GM20431 (cell line): ENCODE data around the gene HLA-DRB5.
"Not testable (repeated sequence)": the region's sequence is repeated elsewhere in the genome, so short reads cannot be mapped to it uniquely, and the experiment has no call there.

ENCODE experiments used
- in situ Hi-C: fragments of 300-500 bp; cut with MseI, MboI; formaldehyde crosslinking; loops from one replicate; pipeline ENCODE4 v1.15.0; 2020; ENCODE audit warnings: low sequenced_read_pairs; ENCODE audit not compliant: unreplicated experiment

Gene HLA-DRB5

GRCh38 chr6:32529697-32530430 is at the start of gene HLA-DRB5:
Gene HLA-DRB5 (minus strand): TSS chr6:32530287. CDS start chr6:32530224, 63 bp downstream.
- in situ Hi-C loops: loop anchor here (10.0 kb wide), 1 partner anchor 55 kb away; the partner anchor contains the start of gene HLA-DRB1

- in situ Hi-C loops: no loop called here
Observed at GRCh38 chr6:32578962-32579361, 48.9 kb upstream of the HLA-DRB5 start.

- in situ Hi-C loops: not testable (repeated sequence)
Observed at GRCh38 chr6:32577493-32577892, 47.4 kb upstream of the HLA-DRB5 start.

GRCh38 chr6:32576250-32576649 is 46.2 kb upstream of the HLA-DRB5 start:
- in situ Hi-C loops: no loop called here

GRCh38 chr6:32570363-32570905 is 40.3 kb upstream of the HLA-DRB5 start:
- in situ Hi-C loops: no loop called here

- in situ Hi-C loops: no loop called here
Observed at GRCh38 chr6:32568561-32568960, 38.5 kb upstream of the HLA-DRB5 start.

- in situ Hi-C loops: no loop called here
Observed at GRCh38 chr6:32566957-32567356, 36.9 kb upstream of the HLA-DRB5 start.

- in situ Hi-C loops: no loop called here
Observed at GRCh38 chr6:32565511-32565910, 35.4 kb upstream of the HLA-DRB5 start.

GRCh38 chr6:32562940-32563339 is 32.9 kb upstream of the HLA-DRB5 start:
- in situ Hi-C loops: no loop called here

GRCh38 chr6:32559747-32560146 is 29.7 kb upstream of the HLA-DRB5 start:
- in situ Hi-C loops: no loop called here

GRCh38 chr6:32558426-32559057 is 28.5 kb upstream of the HLA-DRB5 start:
- in situ Hi-C loops: no loop called here

- in situ Hi-C loops: no loop called here
Observed at GRCh38 chr6:32554116-32554965, 24.3 kb upstream of the HLA-DRB5 start.

GRCh38 chr6:32553037-32553742 is 23.1 kb upstream of the HLA-DRB5 start:
- in situ Hi-C loops: no loop called here

GRCh38 chr6:32551410-32551809 is 21.3 kb upstream of the HLA-DRB5 start:
- in situ Hi-C loops: no loop called here

GRCh38 chr6:32539839-32540238 is 9.8 kb upstream of the HLA-DRB5 start:
- in situ Hi-C loops: no loop called here

GRCh38 chr6:32530431-32530793 is 325 bp upstream of the HLA-DRB5 start:
- in situ Hi-C loops: not testable (repeated sequence)

GRCh38 chr6:32522302-32523047 is 7.6 kb downstream of the HLA-DRB5 start:
- in situ Hi-C loops: loop anchor here (10.0 kb wide), 1 partner anchor 62 kb away; the partner anchor contains the start of gene HLA-DRB1

GRCh38 chr6:32519910-32520258 is 10.2 kb downstream of the HLA-DRB5 start:
- in situ Hi-C loops: loop anchor here (10.0 kb wide), 1 partner anchor 65 kb away; the partner anchor contains the start of gene HLA-DRB1
